NB4 (cell line): ENCODE measurements around the gene YIPF2.

Source experiments
- POLR2A ChIP-seq: IDR thresholded peaks from 2 replicates; pipeline ENCODE4 v1.6.1; 2011; ENCODE audit warnings: mild to moderate bottlenecking; ENCODE audit not compliant: insufficient read length; ENCODE audit errors: extremely low read depth
- TF ChIP-seq, protein P1 (sequence below): IDR thresholded peaks from one replicate; pipeline ENCODE4 v1.5.1; 2012; ENCODE audit warnings: low read depth, low read length
- TF ChIP-seq, protein P2 (sequence below): IDR thresholded peaks from 2 replicates; pipeline ENCODE4 v1.6.1; 2011; ENCODE audit warnings: low read depth, low read length

DNA sequence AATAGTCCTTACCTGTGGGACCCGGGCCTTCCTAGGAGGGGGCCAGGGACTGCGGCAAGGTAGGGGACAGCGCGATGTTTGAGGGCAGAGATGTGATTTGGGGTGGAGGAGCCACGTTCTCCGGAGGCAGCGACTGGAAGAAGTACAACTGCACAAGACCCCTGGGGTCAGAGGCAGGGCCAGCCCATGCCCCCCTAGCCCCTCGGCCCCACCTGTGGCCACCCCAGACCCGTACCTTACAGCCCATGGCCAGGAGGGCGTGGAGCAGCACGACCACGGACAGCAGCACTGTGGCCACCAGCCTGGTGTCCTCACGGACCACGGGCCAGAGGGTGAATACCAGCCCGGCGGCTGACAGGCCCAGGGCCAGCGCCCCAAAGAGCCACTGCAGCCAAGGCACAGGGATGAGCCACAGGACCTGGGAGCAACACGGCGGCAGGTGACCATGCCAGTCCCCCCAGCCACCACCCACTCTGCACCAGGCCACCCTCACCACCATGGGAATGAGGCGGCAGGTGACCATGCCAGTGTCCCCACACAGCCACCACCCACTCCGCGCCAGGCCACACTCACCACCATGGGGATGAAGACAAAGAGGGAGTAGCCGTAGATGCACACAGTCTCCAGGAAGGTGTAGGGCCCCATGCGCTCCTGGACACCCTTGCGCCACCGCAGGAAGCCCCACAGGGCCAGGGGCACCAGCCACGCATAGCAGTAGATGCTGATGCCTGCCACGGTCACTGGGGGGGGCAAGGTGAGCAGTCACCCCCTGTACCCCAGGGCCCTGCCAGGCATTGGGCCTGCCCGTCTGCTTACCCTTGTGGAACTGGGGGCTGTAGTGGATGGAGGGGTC is 5.0 kb downstream of the YIPF2 start:
- TF ChIP-seq, protein P1, sequence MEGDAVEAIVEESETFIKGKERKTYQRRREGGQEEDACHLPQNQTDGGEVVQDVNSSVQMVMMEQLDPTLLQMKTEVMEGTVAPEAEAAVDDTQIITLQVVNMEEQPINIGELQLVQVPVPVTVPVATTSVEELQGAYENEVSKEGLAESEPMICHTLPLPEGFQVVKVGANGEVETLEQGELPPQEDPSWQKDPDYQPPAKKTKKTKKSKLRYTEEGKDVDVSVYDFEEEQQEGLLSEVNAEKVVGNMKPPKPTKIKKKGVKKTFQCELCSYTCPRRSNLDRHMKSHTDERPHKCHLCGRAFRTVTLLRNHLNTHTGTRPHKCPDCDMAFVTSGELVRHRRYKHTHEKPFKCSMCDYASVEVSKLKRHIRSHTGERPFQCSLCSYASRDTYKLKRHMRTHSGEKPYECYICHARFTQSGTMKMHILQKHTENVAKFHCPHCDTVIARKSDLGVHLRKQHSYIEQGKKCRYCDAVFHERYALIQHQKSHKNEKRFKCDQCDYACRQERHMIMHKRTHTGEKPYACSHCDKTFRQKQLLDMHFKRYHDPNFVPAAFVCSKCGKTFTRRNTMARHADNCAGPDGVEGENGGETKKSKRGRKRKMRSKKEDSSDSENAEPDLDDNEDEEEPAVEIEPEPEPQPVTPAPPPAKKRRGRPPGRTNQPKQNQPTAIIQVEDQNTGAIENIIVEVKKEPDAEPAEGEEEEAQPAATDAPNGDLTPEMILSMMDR, result no peak
- no peak for TF ChIP-seq POLR2A
- TF ChIP-seq, protein P2, sequence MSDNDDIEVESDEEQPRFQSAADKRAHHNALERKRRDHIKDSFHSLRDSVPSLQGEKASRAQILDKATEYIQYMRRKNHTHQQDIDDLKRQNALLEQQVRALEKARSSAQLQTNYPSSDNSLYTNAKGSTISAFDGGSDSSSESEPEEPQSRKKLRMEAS, result no peak
